Measurements from ENCODE around the gene EEF1E1. TPM values are rescaled to one million over a fixed set of nuclear protein-coding genes. Genes with fewer than 3 reads are reported as not detected.
"Not testable (repeated sequence)": the region's sequence is repeated elsewhere in the genome, so short reads cannot be mapped to it uniquely, and the experiment has no call there.

EEF1E1 gene
- total and polyA plus RNA-seq, 2 donors, result 21.6 to 28.2 TPM

DNA sequence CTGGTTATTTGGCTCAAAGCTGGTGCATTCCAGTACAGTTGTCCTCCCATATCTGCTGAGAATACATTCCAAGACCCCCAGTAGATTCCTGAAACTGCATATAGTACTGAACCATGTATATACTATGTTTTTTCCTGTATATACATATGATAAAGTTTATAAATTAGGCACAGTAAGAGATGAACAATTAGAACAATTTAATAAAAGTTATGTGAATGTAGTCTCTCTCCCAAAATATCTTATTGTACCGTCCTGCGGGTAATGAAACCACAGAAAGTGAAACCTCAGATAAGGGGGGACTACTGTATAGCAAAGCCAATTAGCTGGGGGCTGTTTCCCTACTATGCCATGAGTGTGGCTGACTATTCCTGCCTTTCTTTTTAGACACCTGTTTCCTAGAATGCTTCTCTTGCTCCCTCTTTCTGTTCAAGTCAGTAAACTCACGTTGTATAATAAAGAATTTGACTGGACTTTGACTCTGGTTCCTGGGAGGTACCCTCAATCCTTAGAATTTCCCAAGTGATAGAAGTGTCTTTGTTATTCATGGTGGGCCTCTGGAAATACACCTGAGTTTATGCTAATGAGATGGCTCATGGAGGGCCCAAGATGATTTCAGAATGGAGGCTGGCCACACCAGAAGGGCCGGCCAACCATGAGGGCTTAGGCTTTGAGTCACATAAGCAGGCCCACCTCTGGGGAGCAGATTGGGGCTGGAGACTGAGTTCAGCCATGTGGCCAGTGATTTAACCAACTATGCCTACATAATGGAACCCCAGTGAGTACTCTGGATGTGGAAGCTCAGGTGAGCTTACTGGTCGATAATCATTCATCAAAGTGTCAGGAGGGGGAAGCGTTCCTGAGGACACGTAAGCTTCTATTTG lies 37.5 kb downstream of the EEF1E1 start:
- no peak for DNase-seq (ENCODE audit: extremely low spot score)
- 80% methylated on average over 7 of the region's 7 CpGs for WGBS
- Histone ChIP-seq H3K36me3 (ENCODE audit: insufficient read depth) (no peaks in the 10 kb centered on the region), H3K27ac (ENCODE audit: low read depth) (peak overlapping the region; percentile 33), H3K4me3 (ENCODE audit: low read depth, low read length) (peak overlapping the region; percentile 54), H3K4me1 (ENCODE audit: insufficient read depth) (no peaks in the 10 kb centered on the region)

DNA sequence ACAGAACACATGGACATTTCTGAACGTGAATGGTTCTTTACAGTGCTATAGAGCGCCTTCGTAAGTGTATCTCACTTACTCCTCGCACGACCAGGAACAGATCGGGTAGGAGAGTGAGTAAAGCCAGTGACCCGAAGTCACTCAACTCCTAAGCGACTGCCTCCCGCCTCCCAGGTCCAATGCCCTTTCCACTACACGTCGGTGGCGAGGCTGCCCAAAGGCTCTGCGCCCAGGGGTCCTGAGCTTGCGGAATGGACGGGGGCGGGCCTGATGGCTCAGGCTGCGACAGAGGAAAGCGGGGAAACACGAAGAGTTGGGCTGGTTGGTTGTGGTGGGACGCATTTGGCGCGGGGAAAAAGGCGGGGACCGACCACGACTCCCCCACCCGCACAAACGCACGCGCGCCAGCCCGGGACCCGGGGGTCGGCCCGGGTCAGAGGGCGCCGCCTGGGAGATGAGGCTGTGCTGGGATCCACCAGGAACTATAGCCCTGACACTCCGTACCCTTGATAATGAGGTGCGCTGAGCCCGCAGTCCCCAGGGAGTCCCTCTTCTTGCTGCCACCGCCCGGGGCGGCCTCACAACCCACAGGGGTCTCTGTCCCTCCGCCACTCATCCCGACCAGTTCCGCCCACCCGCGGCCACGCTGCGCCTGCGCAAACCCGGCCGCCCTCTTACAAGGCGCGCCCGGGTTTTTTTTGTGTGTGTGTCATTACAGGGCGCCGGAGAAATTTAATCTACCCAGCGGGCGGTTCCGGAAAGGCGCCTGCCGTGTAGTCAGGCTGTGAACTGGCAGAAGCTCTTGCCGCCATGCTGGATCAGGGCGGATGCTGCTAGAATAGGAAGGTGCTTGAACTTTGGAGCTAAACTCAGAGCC lies 38.3 kb downstream of the EEF1E1 start, which contains the start of gene BLOC1S5:
Gene BLOC1S5, minus strand, starts transcription at position 629 of the 877 bp plus-strand sequence. Its CDS starts 13 bp downstream, at position 616.
- DNase-seq (ENCODE audit: extremely low spot score), result peak; percentile 96
- Histone ChIP-seq H3K4me3 (ENCODE audit: low read depth, low read length) (peak within 1 kb of the TSS; percentile 54), H3K4me1 (ENCODE audit: insufficient read depth) (no peaks in the 10 kb centered on the region), H3K27ac (ENCODE audit: low read depth) (peak within 1 kb of the TSS; percentile 92), H3K36me3 (ENCODE audit: insufficient read depth) (no peaks in the 10 kb centered on the region)
- under 1% methylated on average over 64 of the region's 64 CpGs for WGBS

DNA sequence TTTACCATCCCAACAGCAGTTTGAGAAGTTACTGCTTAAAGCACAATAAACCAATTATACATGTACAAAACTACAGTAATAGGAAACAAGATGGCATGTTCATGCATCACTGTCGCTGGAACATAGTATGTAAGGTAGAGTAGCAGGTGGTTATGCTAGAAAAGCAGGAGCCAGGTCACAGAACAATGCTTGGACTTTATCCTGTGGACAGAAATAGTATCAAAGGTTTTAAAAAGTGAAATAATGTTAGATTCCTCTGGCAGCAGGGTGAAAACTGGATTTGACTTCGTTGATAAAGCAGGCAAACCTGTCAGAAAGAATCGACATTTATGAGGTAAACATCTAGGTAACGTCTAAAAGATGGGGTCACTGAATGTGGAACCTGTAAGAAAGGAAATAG lies 40.6 kb downstream of the EEF1E1 start:
- Histone ChIP-seq H3K4me3 (ENCODE audit: low read depth, low read length) (no peak overlapping the region), H3K27ac (ENCODE audit: low read depth) (no peak overlapping the region), H3K4me1 (ENCODE audit: insufficient read depth) (no peaks in the 10 kb centered on the region), H3K36me3 (ENCODE audit: insufficient read depth) (no peaks in the 10 kb centered on the region)
- WGBS, result 72% methylated on average over 4 of the region's 4 CpGs
- DNase-seq (ENCODE audit: extremely low spot score), result no peak

DNA sequence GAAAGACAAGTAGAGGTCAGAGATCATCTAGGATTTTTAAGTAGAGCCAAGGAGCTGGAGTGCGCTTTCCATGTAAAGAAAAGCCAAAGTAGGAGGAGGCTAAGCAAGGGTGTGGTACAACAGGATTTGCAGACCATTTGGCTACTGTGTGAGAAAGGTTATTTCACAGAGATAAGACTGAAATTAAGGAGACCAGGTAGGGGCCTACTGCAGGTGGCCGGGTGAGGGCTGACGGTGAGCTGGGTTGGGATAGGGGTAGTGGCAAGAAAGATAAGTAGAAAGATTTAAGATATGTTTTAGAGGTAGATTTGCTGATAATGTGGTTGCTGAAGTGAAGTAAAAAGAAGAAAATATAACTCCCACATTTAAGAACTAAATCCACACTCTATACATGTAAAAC lies 42.0 kb downstream of the EEF1E1 start:
- Histone ChIP-seq H3K36me3 (ENCODE audit: insufficient read depth) (no peaks in the 10 kb centered on the region), H3K27ac (ENCODE audit: low read depth) (no peak overlapping the region), H3K4me1 (ENCODE audit: insufficient read depth) (no peaks in the 10 kb centered on the region), H3K4me3 (ENCODE audit: low read depth, low read length) (no peak overlapping the region)
- no peak for DNase-seq (ENCODE audit: extremely low spot score)
- 83% methylated on average over 3 of the region's 3 CpGs for WGBS

DNA sequence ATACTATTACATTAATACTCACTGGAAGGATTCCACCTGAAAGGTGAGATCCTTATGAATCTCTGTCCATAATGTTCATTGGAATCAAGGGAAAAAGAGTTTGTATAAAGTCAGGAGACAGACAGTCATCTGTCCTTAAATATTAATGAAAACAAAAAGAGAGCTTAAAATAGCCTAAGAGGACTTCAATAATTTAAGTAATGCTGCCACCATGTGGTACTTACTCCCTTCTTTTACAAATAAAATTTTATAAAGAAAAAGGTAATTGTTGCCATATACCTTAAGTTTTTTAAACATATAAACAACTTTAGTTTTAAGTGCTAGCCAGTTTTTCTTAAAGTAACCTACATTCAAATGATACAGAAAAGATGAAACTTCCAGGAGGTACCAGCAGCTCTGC lies 43.2 kb downstream of the EEF1E1 start:
- Histone ChIP-seq H3K27ac (ENCODE audit: low read depth) (no peak overlapping the region), H3K4me3 (ENCODE audit: low read depth, low read length) (no peak overlapping the region), H3K4me1 (ENCODE audit: insufficient read depth) (no peaks in the 10 kb centered on the region), H3K36me3 (ENCODE audit: insufficient read depth) (no peaks in the 10 kb centered on the region)
- no peak for DNase-seq (ENCODE audit: extremely low spot score)

DNA sequence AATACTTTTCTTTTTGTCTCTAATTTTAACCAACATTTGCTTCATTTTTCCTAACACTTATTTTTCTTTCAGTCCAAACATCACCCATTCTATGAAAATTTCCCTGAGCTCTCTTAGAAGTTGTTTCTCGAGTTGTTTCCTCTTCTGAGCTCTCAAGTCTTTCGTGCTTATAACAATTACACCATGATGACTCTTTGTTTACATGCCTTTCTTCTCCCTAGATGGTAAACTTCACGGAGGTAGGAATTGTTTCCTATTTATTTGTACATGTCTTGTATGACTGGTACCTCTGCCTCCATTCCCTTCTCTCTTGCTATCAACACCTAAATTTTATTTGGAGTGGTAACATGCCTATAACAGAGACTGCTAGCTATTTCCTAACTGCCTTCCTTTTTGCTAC lies 44.6 kb downstream of the EEF1E1 start:
- no peak overlapping the region for H3K27ac ChIP-seq (ENCODE audit: low read depth)
- 69% methylated on average over 3 of the region's 3 CpGs for WGBS
- H3K4me1 ChIP-seq (ENCODE audit: insufficient read depth), result no peaks in the 10 kb centered on the region
- no peaks in the 10 kb centered on the region for H3K36me3 ChIP-seq (ENCODE audit: insufficient read depth)
- H3K4me3 ChIP-seq (ENCODE audit: low read depth, low read length), result no peak overlapping the region
- no peak for DNase-seq (ENCODE audit: extremely low spot score)

DNA sequence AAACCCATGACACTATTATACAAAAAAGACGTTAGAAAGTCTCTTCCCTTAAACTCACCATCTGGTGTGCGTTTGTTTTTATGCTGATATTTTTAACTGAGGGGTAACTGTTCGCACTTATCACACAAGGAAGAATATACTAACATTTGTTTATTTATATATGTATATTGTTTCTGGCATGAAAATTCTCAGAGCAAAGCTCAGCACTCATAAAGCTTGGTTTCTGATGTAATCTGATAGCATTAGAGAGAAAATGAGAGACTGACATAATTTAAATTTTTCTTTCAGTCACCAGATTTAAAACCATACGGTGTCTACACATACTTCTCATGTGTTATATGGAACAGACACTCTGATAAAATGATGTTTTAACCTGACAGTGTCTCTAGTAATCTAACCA lies 45.1 kb downstream of the EEF1E1 start:
- no peak overlapping the region for H3K4me3 ChIP-seq (ENCODE audit: low read depth, low read length)
- no peaks in the 10 kb centered on the region for H3K4me1 ChIP-seq (ENCODE audit: insufficient read depth)
- no peaks in the 10 kb centered on the region for H3K36me3 ChIP-seq (ENCODE audit: insufficient read depth)
- 72% methylated on average over 4 of the region's 4 CpGs for WGBS
- no peak for DNase-seq (ENCODE audit: extremely low spot score)
- no peak overlapping the region for H3K27ac ChIP-seq (ENCODE audit: low read depth)

DNA sequence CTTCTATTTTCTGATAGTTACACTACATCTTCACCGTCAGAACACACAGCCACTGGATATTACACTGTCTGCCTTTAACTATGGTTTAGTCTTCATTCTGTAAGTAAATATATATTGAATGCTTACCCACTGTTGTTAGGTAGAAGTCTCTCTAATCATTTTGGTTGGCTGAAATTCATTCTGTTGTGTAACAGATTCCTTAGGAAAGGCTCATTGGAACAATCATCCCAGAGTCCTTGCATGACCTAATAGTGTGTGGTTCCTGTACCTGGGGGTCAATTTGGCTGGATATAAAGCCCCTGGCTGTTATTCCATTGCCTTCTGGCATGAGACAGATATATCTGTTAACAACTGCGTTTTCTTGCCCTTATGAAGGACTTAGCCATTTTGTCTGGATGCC lies 48.1 kb downstream of the EEF1E1 start:
- no peak for DNase-seq (ENCODE audit: extremely low spot score)
- H3K4me1 ChIP-seq (ENCODE audit: insufficient read depth), result no peaks in the 10 kb centered on the region
- no peaks in the 10 kb centered on the region for H3K36me3 ChIP-seq (ENCODE audit: insufficient read depth)
- no peak overlapping the region for H3K4me3 ChIP-seq (ENCODE audit: low read depth, low read length)
- 81% methylated on average over 2 of the region's 2 CpGs for WGBS
- no peak overlapping the region for H3K27ac ChIP-seq (ENCODE audit: low read depth)

DNA sequence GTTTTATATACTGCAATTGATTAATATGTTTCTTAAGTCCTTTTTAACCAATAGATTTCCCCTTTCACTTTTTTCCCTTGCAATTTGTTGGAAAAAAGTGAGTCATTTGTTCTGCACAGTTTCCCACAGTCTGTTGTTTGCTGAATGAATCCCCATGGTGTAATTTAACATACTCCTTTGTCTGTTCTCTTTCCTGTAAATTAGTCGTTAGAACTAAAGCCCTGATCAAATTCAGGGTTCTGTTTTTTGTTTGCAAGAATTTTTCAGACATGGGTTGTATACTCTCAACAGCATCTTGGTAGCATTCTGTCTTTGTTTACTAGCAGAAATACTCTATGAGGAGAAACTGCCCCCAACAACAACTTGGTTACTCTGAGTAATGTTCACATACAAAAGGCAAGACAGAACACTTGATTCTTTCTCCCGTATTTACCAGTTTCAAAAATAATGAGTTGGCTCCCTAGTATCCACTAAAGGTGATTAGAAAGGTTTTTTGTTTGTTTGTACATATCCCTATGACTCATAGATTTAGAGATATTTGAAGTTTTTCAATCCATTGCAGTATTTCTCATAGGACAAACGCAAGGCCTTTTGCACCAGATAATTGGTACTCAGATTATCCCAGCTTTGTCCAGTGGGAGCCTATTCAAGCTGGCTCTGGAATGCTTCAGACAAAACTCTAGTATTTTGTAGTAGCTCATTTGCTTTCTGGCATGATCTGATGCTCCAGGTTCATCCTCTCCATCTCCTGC lies 54.6 kb downstream of the EEF1E1 start:
- DNase-seq (ENCODE audit: extremely low spot score), result no peak
- H3K36me3 ChIP-seq (ENCODE audit: insufficient read depth), result no peaks in the 10 kb centered on the region
- 68% methylated on average over 3 of the region's 3 CpGs for WGBS
- H3K27ac ChIP-seq (ENCODE audit: low read depth), result no peak overlapping the region
- no peak overlapping the region for H3K4me3 ChIP-seq (ENCODE audit: low read depth, low read length)
- H3K4me1 ChIP-seq (ENCODE audit: insufficient read depth), result no peaks in the 10 kb centered on the region

DNA sequence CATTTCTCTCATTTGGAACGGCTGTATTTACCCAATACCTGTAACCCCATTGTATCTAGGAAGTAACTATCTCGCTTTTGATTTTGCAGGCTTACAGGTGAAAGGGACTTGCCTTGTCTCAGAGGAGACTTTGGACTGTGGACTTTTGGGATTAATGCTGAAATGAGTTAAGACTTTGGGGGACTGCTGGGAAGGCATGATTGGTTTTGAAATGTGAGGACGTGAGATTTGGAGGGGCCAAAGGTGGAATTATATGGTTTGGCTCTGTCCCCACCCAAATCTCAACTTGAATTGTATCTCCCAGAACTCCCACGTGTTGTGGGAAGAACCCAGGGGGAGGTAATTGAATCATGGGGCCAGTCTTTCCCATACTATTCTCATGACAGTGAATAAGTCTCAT lies 56.6 kb downstream of the EEF1E1 start:
- H3K4me1 ChIP-seq (ENCODE audit: insufficient read depth); H3K27ac ChIP-seq (ENCODE audit: low read depth); H3K4me3 ChIP-seq (ENCODE audit: low read depth, low read length); DNase-seq (ENCODE audit: extremely low spot score); H3K36me3 ChIP-seq (ENCODE audit: insufficient read depth): not testable (repeated sequence)
- 91% methylated on average over 4 of the region's 4 CpGs for WGBS

DNA sequence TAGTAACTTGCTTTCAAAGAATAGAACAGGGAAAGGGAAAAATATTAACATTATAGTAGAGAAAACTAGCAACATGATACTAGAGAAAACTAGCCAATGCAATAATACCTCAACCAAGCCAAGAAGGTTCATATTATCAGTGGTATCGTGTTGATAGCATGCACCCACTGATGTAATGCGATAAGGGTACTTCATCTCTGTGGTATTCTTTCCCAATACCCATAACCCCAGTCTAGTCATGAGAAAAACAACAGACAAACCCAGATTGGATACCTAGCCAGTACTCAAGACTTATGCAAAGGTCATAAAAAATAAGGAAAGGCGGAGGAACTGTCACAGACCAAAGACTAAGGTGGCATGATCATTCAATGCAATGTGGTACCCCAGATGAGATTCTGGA lies 59.1 kb downstream of the EEF1E1 start:
- DNase-seq (ENCODE audit: extremely low spot score), result no peak
- Histone ChIP-seq H3K4me3 (ENCODE audit: low read depth, low read length) (no peak overlapping the region), H3K4me1 (ENCODE audit: insufficient read depth) (no peaks in the 10 kb centered on the region), H3K36me3 (ENCODE audit: insufficient read depth) (peaks cover 2% of the 10 kb centered on the region), H3K27ac (ENCODE audit: low read depth) (no peak overlapping the region)
- WGBS, result 65% methylated on average over 3 of the region's 3 CpGs

DNA sequence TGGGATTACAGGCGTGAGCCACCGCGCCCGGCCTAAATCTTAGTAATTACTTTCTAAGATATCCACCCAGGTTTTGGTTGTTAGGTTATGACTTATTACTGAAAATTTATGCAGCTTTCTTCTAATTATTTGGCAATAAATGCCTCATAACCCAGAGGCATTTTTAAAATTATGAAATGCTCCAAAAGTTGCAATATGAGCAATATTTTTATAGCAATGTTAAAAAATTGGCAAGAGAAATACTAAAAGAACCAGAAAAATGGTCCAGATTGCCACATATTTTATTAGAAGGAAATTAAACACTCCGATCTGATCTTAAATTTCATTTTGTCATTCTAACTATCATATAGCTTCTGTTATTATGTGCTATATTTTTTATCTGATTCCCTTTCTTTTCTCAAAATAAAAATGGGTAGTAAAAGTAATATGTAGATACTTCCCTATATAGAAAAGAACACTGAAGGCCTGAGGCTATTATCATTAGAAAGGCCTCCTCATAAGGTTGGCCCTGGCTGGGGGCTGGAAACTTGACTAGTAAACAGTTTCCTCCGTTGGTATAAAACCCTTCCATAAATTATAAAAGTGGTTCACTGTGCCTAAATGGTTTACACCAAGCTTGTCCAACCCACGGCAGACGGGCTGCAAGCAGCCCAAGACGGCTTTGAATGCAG lies 60.3 kb downstream of the EEF1E1 start:
- 85% methylated on average over 9 of the region's 9 CpGs for WGBS
- H3K27ac ChIP-seq (ENCODE audit: low read depth), result no peak overlapping the region
- no peak for DNase-seq (ENCODE audit: extremely low spot score)
- H3K36me3 ChIP-seq (ENCODE audit: insufficient read depth), result peaks cover 3% of the 10 kb centered on the region
- no peaks in the 10 kb centered on the region for H3K4me1 ChIP-seq (ENCODE audit: insufficient read depth)
- H3K4me3 ChIP-seq (ENCODE audit: low read depth, low read length), result no peak overlapping the region

DNA sequence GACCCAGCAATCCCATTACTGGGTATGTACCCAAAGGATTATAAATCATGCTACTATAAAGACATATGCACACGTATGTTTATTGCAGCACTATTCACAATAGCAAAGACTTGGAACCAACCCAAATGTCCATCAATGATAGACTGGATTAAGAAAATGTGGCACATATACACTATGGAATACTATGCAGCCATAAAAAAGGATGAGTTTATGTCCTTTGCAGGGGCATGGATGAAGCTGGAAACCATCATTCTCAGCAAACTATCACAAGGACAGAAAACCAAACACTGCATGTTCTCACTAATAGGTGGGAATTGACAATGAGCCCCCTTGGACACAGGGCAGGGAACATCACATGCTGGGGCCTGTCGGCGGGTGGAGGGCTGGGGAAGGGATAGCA lies 68.2 kb downstream of the EEF1E1 start:
- not testable (repeated sequence) for H3K4me1 ChIP-seq (ENCODE audit: insufficient read depth); H3K36me3 ChIP-seq (ENCODE audit: insufficient read depth); DNase-seq (ENCODE audit: extremely low spot score); H3K27ac ChIP-seq (ENCODE audit: low read depth); H3K4me3 ChIP-seq (ENCODE audit: low read depth, low read length)
- 88% methylated on average over 3 of the region's 3 CpGs for WGBS

Measured in urinary bladder (tissue), 4 donors.